Fibroblast of pulmonary artery (primary cell): ENCODE data around the gene IRS1.

Experiments used
- DNase-seq: peaks from one replicate; pipeline ENCODE4 v3.0.0-alpha.2; 2010; ENCODE audit warnings: low read depth
- H3K4me3 ChIP-seq: replicated peaks from 2 replicates; pipeline ENCODE4 v1.5.1; 2011; ENCODE audit warnings: low read depth, mild to moderate bottlenecking, control low read depth, low read length, moderate library complexity
- CTCF ChIP-seq: IDR thresholded peaks from 2 replicates; pipeline ENCODE4 v1.5.1; 2011; ENCODE audit warnings: mild to moderate bottlenecking, control low read depth, low read length, inconsistent platforms; ENCODE audit errors: missing control alignments

IRS1 gene

GRCh38 chr2:226746196-226746800, 53.3 kb downstream of the IRS1 start:
- DNase-seq = no peak
- TF ChIP-seq CTCF = no peak
- no peak overlapping the region for H3K4me3 ChIP-seq

- H3K4me3 ChIP-seq = no peak overlapping the region
- DNase-seq = no peak
- no peak for TF ChIP-seq CTCF
These were observed 55.7 kb downstream of the IRS1 start for GRCh38 chr2:226743915-226744314.

GRCh38 chr2:226742347-226742746, 57.3 kb downstream of the IRS1 start:
- peak; percentile 12 for DNase-seq
- no peak overlapping the region for H3K4me3 ChIP-seq
- no peak for TF ChIP-seq CTCF

- no peak for DNase-seq
- H3K4me3 ChIP-seq = no peak overlapping the region
- TF ChIP-seq CTCF = no peak
These were observed 59.5 kb downstream of the IRS1 start for GRCh38 chr2:226740039-226740648.

GRCh38 chr2:226739545-226740030, 60.0 kb downstream of the IRS1 start:
- H3K4me3 ChIP-seq = no peak overlapping the region
- no peak for TF ChIP-seq CTCF
- DNase-seq = no peak

- TF ChIP-seq CTCF = no peak
- no peak for DNase-seq
- no peak overlapping the region for H3K4me3 ChIP-seq
These were observed 60.6 kb downstream of the IRS1 start for GRCh38 chr2:226738821-226739544.
